GM18526 (cell line): ENCODE data around the gene HMG20A.

ENCODE experiments used
- POLR2A ChIP-seq: IDR thresholded peaks from 3 replicates; pipeline ENCODE4 v1.6.1; 2011; ENCODE audit not compliant: insufficient read length; ENCODE audit errors: extremely low read depth

HMG20A gene

DNA sequence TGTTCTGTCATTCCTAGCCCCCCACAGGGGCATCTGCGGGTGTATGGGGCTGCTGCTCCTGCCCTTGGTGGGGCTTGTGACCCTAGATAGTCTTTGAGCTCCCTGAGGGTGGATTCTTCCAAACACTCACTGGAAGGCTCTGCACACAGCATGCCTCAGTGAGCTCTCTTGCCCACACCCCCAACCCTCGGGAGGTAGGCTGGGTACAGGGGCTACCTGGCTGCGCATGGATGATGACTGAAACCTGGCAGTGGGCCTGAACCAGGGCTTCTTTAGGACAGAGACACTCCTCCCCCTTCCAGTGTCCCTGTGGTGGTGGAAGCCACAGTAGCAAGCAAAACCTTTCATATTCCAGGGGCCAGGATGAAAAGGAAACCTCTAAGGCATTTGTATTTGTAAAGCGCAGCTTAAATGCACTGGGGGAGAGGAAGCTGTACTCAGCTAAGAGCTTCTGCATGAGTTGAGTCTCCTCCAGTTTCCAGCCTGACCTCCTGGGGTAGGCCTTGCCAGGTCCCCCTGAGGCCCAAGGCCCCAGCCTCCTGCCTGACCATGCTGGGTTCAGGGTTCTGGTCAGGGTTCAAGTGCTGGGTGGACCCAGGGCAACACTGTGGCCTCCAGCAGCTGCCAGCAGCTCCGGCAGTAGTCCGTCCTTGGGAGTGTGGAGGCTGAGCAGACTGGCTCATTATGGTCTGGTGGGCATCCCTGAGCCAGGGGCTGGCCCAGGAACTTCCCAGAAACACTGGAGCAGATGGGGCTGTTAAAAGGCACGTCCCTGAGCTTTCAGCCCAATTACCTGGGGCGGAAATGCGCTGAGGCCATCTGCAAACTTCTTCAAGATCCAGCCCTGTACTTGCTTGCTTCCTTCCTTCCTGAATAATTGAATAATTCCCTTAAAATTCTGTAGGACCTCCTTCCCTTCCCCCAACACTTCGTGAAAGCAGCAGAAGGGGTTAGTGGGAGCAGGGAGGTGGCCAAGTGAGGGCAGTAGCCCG, 89.7 kb downstream of the HMG20A start:
- TF ChIP-seq POLR2A: no peak

- TF ChIP-seq POLR2A: no peak
These were observed 91.2 kb downstream of the HMG20A start for GRCh38 chr15:77511869-77512268.

GRCh38 chr15:77513226-77513625, 92.5 kb downstream of the HMG20A start:
- no peak for TF ChIP-seq POLR2A

DNA sequence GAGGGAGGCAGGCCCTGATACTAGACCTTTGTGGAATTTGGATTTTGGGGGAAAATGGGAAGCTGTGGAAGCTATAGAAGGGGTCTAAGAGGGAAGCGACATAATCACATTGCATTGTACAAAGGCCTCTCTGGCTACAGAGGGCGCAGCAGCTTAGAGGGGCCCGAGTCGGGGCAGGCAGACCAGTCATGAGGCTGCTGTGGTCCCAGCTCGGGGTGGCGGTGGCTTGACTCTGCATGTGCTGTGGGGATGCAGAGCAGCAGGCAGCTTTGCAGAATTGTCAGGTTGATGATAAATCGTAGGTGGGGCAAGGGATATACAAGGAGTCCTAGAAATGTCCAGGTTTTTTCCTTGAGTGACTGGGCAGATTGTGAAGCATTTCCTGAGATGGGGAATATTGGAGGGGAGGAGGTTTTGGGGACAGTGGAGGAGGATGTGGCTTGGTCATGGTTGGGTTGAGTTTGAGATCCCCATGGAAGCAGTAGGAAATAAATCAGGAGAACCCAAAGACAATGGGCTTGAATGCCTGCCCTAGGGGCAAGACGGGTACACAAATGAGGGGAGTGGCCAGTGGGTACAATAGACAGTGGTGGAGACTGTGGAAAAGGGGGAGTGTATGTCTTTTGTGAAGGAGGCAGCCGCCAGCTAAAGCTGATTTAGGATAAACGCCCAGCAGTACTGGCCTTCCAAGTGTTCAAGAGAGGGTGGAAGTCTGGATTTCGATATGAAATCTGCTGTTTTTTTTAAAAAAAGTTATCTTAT, 94.1 kb downstream of the HMG20A start:
- no peak for TF ChIP-seq POLR2A

DNA sequence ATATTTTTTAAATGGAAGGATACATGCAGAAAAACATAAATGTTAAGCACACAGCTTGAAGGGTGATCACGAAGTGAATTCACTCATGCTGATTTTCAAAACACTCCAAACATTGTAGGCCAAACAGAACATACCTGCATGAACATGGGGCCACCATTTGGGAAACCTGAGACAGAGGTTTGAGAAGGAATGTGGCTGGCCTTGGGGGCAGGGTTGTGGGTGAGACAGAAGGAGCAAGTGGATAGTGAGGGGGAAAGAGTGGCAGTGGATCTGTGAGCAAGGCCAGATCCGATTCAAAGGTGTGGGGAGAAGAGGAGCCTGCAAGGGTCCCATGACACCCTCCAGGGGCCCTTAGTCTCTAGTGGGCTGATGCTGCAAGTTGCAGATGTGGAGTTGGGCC, 94.9 kb downstream of the HMG20A start:
- TF ChIP-seq POLR2A: no peak

DNA sequence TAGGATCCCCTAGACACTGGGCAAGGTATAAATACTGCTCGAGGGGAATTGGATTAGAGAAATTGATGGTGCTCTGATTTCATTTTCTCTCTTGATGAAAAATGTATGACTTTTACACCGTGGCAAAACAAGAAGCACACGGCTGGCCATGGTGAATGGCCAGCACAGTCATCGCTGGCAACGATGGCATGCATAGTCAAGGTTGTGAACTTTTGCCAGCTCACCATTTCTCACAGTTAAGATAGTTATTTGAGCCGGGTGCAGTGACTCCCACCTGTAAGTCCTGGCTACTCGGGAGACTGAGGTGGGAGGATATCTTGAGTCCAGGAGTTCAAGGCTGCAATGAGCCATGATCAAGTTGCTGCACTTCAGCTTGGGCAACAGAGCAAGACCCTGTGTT, 95.4 kb downstream of the HMG20A start:
- TF ChIP-seq POLR2A: no peak

DNA sequence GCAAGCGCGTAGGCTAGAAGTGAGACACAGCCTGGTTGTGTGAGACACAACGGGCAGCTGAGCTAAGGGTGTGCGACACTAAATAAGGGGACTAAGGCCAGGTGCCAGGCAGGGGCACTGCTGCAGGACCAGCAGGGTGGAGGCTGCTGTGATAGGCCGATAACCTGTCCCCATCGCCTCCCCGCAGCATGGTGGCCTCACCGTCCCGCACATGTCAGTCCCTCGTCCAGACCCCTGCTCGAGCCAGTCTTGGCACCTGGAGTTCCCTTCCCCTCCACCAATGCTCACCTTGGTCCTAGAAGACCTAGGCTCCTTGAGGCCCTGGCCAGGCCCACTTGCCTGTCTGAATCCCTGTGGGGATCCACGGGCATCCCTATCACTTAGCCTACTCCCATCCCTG, 96.1 kb downstream of the HMG20A start:
- TF ChIP-seq POLR2A: no peak

- TF ChIP-seq POLR2A: no peak
These were observed 96.9 kb downstream of the HMG20A start for GRCh38 chr15:77517579-77517978.

GRCh38 chr15:77518458-77518857, 97.8 kb downstream of the HMG20A start:
- TF ChIP-seq POLR2A: no peak

GRCh38 chr15:77519540-77519939, 98.9 kb downstream of the HMG20A start:
- no peak for TF ChIP-seq POLR2A

- no peak for TF ChIP-seq POLR2A
These were observed 100.5 kb downstream of the HMG20A start for GRCh38 chr15:77521206-77521605.

- TF ChIP-seq POLR2A: no peak
These were observed 104.7 kb downstream of the HMG20A start for GRCh38 chr15:77525400-77525811.

DNA sequence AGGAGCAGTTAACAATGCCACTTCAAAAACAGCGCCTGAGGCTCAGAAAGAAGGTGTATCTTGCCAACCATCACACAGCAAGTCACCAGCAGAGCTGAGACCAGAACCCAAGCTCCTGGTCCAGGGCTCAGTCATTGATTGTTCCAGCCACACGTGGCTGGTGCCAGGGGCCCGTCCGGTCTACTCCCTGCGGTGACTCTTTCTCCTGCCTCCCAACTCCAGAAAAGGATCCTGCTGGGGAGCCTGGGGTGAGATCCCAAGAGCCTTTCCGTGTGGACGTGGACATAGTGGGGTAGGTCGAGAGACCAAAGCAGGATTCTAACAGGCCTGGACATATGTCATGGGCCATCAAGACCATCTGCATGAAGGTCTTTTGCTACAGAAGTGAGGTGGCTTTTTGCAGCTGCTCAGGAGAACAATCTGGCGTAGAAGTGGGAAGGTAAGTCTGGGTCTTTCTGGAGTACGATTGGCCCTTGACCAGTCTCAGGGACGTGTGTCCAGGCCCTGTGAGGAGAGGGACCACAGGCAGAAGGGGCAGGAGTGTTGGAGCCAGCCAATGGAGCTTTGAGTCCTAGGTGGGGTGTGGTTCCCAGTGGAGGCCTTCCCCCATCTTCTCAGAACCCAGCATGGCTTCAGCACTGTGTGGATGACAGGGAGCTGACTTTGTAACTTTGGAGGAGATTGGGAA, 105.4 kb downstream of the HMG20A start:
- TF ChIP-seq POLR2A: no peak

DNA sequence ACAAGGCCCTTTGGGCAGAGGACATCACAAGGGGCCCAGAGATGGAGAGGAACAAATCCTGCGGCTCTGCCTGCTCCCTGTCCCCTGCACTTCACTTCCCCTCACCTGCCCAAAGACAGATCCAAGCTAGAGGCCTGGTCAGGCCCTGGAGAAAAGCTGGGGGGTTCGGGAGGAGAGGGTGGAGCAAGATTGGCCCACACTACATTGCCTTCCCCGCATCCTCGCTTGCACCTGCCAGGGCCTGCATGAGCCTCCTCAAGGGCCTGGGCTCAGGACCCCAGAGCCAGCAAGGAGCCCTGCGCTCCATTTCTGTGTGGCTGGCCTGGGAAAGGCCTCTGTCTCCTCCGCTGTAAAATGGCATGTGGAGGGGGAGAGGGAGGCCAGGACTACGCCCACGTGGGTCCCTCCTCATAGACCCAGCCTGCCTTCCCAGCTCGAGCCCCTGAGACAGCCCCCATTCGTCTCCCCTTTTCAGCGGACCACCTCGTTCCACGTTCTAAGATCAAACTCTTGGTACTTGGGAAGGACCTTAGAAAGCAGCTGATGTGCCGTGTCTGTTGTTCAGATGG, 106.0 kb downstream of the HMG20A start:
- TF ChIP-seq POLR2A: no peak

- no peak for TF ChIP-seq POLR2A
These were observed 106.6 kb downstream of the HMG20A start for GRCh38 chr15:77527164-77527778.
